HEK293 (cell line): ENCODE results near the gene TRAF2.

Experiments used
- ZNF19 ChIP-seq: fragments of 450-650 bp; formaldehyde crosslinking; IDR thresholded peaks from 2 replicates; pipeline ENCODE4; 2016; ENCODE audit warnings: missing biosample characterization, missing genetic modification characterization, low read depth
- ZSCAN16 ChIP-seq: fragments of 450-650 bp; formaldehyde crosslinking; IDR thresholded peaks from 2 replicates; pipeline ENCODE4 v1.5.1; 2016; ENCODE audit warnings: missing biosample characterization, missing genetic modification characterization
- TF ChIP-seq, protein P1 (sequence below): fragments of 450-650 bp; formaldehyde crosslinking; IDR thresholded peaks from 2 replicates; pipeline ENCODE4 v1.5.1; 2016; ENCODE audit warnings: missing biosample characterization, missing genetic modification characterization

DNA sequence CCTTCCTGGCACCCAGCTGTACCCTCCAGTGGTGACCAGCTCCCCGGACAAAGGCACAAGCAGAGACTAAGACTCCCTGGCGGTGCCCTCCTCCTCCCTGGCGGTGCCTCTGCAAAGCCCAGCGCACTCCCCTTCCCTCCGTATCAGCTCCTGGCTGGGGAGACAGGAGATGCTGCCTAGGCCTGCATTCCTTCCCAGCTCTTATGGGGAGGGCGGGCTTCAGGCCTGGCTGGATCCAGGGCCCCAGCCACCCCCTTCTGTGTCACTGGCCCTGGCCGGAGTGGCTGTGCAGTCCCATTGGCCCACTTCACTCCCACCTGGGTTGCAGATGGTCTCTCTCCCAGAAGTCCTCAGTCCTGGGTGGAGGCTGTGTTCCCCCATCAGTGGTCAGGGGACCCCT is 72.2 kb downstream of the TRAF2 start:
- TF ChIP-seq ZSCAN16 (tag by site-specific recombination) (no peak), ZNF19 (no peak)
- TF ChIP-seq, protein P1, sequence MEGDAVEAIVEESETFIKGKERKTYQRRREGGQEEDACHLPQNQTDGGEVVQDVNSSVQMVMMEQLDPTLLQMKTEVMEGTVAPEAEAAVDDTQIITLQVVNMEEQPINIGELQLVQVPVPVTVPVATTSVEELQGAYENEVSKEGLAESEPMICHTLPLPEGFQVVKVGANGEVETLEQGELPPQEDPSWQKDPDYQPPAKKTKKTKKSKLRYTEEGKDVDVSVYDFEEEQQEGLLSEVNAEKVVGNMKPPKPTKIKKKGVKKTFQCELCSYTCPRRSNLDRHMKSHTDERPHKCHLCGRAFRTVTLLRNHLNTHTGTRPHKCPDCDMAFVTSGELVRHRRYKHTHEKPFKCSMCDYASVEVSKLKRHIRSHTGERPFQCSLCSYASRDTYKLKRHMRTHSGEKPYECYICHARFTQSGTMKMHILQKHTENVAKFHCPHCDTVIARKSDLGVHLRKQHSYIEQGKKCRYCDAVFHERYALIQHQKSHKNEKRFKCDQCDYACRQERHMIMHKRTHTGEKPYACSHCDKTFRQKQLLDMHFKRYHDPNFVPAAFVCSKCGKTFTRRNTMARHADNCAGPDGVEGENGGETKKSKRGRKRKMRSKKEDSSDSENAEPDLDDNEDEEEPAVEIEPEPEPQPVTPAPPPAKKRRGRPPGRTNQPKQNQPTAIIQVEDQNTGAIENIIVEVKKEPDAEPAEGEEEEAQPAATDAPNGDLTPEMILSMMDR (tag by site-specific recombination), result no peak
